SK-N-SH (cell line): ENCODE results near the gene ZNF81. TPM values are rescaled to one million over a fixed set of nuclear protein-coding genes. Genes with fewer than 3 reads are reported as not detected.

Source experiments
- CTCF ChIA-PET: fragments of 300-600, 350-600 bp; formaldehyde crosslinking; extraction: SDS; loops from one replicate; lab custom pipeline; 2021; lab: Yijun Ruan, JAX
- POLR2A ChIA-PET: fragments of 350-600 bp; sonication (Branson Sonifier 250); formaldehyde crosslinking; extraction: SDS; loops from one replicate; lab custom pipeline; 2020; ENCODE audit warnings: antibody characterized with exemption, inconsistent platforms; lab: Yijun Ruan, JAX
- DNase-seq: peaks from one replicate; pipeline ENCODE4 v3.0.0; 2012
- H2AFZ ChIP-seq: fragments of 200-600 bp; sonication (generic); 2 replicates; pipeline ENCODE4 v1.8.1; 2016; ENCODE audit warnings: antibody characterized with exemption, mild to moderate bottlenecking, low read depth
- H3F3A ChIP-seq: fragments of 200-600 bp; sonication (generic); replicated peaks from 2 replicates; pipeline ENCODE3; 2016; ENCODE audit warnings: antibody characterized with exemption, mild to moderate bottlenecking; ENCODE audit not compliant: insufficient read depth
- H3K27ac ChIP-seq, 2 experiments: fragments of 200-500 bp in 1 of 2; fragments of 200-600 bp in 1 of 2; sonication (Bioruptor generic) in 1 of 2; sonication (generic), shearing (Covaris generic) in 1 of 2; 2 replicates each; pipeline versions ENCODE4 v1.5.1 to v1.6.1; 2014 to 2016; ENCODE audit warnings: low read depth in 2 of 2, inconsistent platforms in 1 of 2, low read length in 1 of 2, mild to moderate bottlenecking in 1 of 2, mixed read lengths in 1 of 2
- H3K27me3 ChIP-seq: fragments of 200-600 bp; sonication (generic), shearing (Covaris generic); 2 replicates; pipeline ENCODE4 v1.6.1; 2016; ENCODE audit warnings: mixed run types; ENCODE audit not compliant: insufficient read depth
- H3K36me3 ChIP-seq, 2 experiments: fragments of 200-500 bp in 1 of 2; fragments of 200-600 bp in 1 of 2; sonication (Bioruptor generic) in 1 of 2; sonication (generic) in 1 of 2; replicated peaks in 1 of 2; 2 replicates each; pipeline versions ENCODE3 to v1.5.1; 2014 to 2016; ENCODE audit warnings: low read length in 1 of 2, mild to moderate bottlenecking in 1 of 2; ENCODE audit not compliant: insufficient read depth in 2 of 2, control insufficient read depth in 1 of 2
- H3K4me1 ChIP-seq, 2 experiments: fragments of 200-500 bp in 1 of 2; fragments of 200-600 bp in 1 of 2; sonication (Bioruptor generic) in 1 of 2; sonication (generic), shearing (Covaris generic) in 1 of 2; 2 replicates each; pipeline versions ENCODE4 v1.5.1 to v1.6.1; 2014 to 2016; ENCODE audit warnings: low read depth in 1 of 2, low read length in 1 of 2, mixed run types in 1 of 2; ENCODE audit not compliant: insufficient read depth in 2 of 2, control insufficient read depth in 1 of 2
- H3K4me2 ChIP-seq: fragments of 200-600 bp; sonication (generic), shearing (Covaris generic); 2 replicates; pipeline ENCODE4 v1.6.1; 2017; ENCODE audit warnings: mixed run types
- H3K4me3 ChIP-seq, 2 experiments: fragments of 200-500 bp in 1 of 2; fragments of 200-600 bp in 1 of 2; sonication (Bioruptor generic) in 1 of 2; sonication (generic), shearing (Covaris generic) in 1 of 2; 2 replicates each; pipeline versions ENCODE4 v1.5.1 to v1.8.1; 2014 to 2016; ENCODE audit warnings: low read depth in 2 of 2, inconsistent platforms in 1 of 2, low read length in 1 of 2, mild to moderate bottlenecking in 1 of 2, mixed read lengths in 1 of 2, moderate library complexity in 1 of 2
- H3K79me2 ChIP-seq: fragments of 200-600 bp; sonication (generic); 2 replicates; pipeline ENCODE4 v1.8.1; 2017; ENCODE audit warnings: mild to moderate bottlenecking; ENCODE audit not compliant: insufficient read depth
- H3K9ac ChIP-seq: fragments of 200-600 bp; sonication (generic); 2 replicates; pipeline ENCODE4 v1.6.1; 2017; ENCODE audit warnings: mixed run types
- H3K9me2 ChIP-seq: fragments of 200-600 bp; sonication (generic); 2 replicates; pipeline ENCODE4 v1.6.1; 2017; ENCODE audit warnings: mixed run types
- H3K9me3 ChIP-seq: fragments of 200-600 bp; sonication (generic); 2 replicates; pipeline ENCODE4 v1.6.1; 2017; ENCODE audit warnings: mixed run types, mild to moderate bottlenecking, moderate library complexity
- H4K20me1 ChIP-seq: fragments of 200-600 bp; sonication (generic); 2 replicates; pipeline ENCODE4 v1.6.1; 2017; ENCODE audit warnings: mild to moderate bottlenecking, mixed run types; ENCODE audit not compliant: insufficient read depth
- CTCF ChIP-seq: fragments of 200-600 bp; sonication (generic); IDR thresholded peaks from 2 replicates; pipeline ENCODE4 v1.6.1; 2017; ENCODE audit warnings: antibody characterized with exemption, mild to moderate bottlenecking, moderate library complexity
- EZH2phosphoT487 ChIP-seq: fragments of 200-600 bp; sonication (generic); IDR thresholded peaks from 2 replicates; pipeline ENCODE4 v1.6.1; 2017; ENCODE audit warnings: low read depth, mixed run types, mild to moderate bottlenecking, antibody characterized with exemption, moderate library complexity, borderline replicate concordance
- FOXJ3 ChIP-seq: sonication (generic); formaldehyde crosslinking; IDR thresholded peaks from 2 replicates; pipeline ENCODE4 v1.5.1; 2020; ENCODE audit warnings: mild to moderate bottlenecking, missing genetic modification reagents
- FOXM1 ChIP-seq: IDR thresholded peaks from 2 replicates; pipeline ENCODE4 v1.4.0; 2012; ENCODE audit warnings: low read depth, mild to moderate bottlenecking
- GABPA ChIP-seq: IDR thresholded peaks from 2 replicates; pipeline ENCODE4 v1.4.0; 2012; ENCODE audit warnings: low read depth, mild to moderate bottlenecking
- JUND ChIP-seq: IDR thresholded peaks from 2 replicates; pipeline ENCODE4 v1.4.0; 2012
- MAX ChIP-seq: IDR thresholded peaks from 2 replicates; pipeline ENCODE4 v1.4.0; 2012; ENCODE audit warnings: low read depth
- MXI1 ChIP-seq: IDR thresholded peaks from 2 replicates; pipeline ENCODE4 v1.6.1; 2012; ENCODE audit warnings: mild to moderate bottlenecking, low read depth, low read length, improper control_type of control experiment
- NFIC ChIP-seq: IDR thresholded peaks from 2 replicates; pipeline ENCODE4 v1.4.0; 2012; ENCODE audit warnings: borderline replicate concordance
- PBX3 ChIP-seq: IDR thresholded peaks from 2 replicates; pipeline ENCODE4; 2012
- REST ChIP-seq: IDR thresholded peaks from 2 replicates; pipeline ENCODE4 v1.6.1; 2012; ENCODE audit warnings: mild to moderate bottlenecking, low read depth, low read length, moderate library complexity
- RFX5 ChIP-seq: IDR thresholded peaks from 2 replicates; pipeline ENCODE4 v1.6.1; 2012; ENCODE audit warnings: mild to moderate bottlenecking, improper control_type of control experiment, low read length
- RXRA ChIP-seq: IDR thresholded peaks from 2 replicates; pipeline ENCODE4 v1.4.0; 2012; ENCODE audit warnings: low read depth, mild to moderate bottlenecking, borderline replicate concordance
- SMC3 ChIP-seq: IDR thresholded peaks from 2 replicates; pipeline ENCODE4 v1.6.1; 2012; ENCODE audit warnings: low read depth, low read length, improper control_type of control experiment
- TAF1 ChIP-seq: IDR thresholded peaks from 2 replicates; pipeline ENCODE4 v1.6.1; 2012; ENCODE audit warnings: low read depth, mild to moderate bottlenecking, low read length, moderate library complexity, borderline replicate concordance
- TCF12 ChIP-seq: IDR thresholded peaks from 2 replicates; pipeline ENCODE4 v1.4.0; 2012
- USF1 ChIP-seq: IDR thresholded peaks from 2 replicates; pipeline ENCODE4 v1.4.0; 2012; ENCODE audit warnings: low read depth, borderline replicate concordance
- WGBS: methylation state at CpG from one replicate; pipeline ENCODE4 v1.1.6; 2017; ENCODE audit warnings: low lambda C conversion rate; 5-methylcytosine and 5-hydroxymethylcytosine counted together
- polyA plus RNA-seq, 3 experiments: library from polyadenylated mRNA; depleted of rRNA; stranded (reverse); fragments of >200 nt; gene quantifications; 2 replicates each; pipeline ENCODE4 v1.2.3, GENCODE V29; 2012
- TF ChIP-seq, protein P1 (sequence below): fragments of 150-350 bp; IDR thresholded peaks from 2 replicates; pipeline ENCODE4 v1.6.1; 2016; ENCODE audit warnings: mild to moderate bottlenecking, low read depth, low read length
- TF ChIP-seq, protein P2 (sequence below): fragments of 150-350 bp; IDR thresholded peaks from 2 replicates; pipeline ENCODE4 v1.6.1; 2017; ENCODE audit warnings: antibody characterized with exemption, low read length, low read depth, borderline replicate concordance
- TF ChIP-seq, protein P3 (sequence below): IDR thresholded peaks from 2 replicates; pipeline ENCODE4 v1.4.0; 2012; ENCODE audit warnings: low read depth, borderline replicate concordance

Gene ZNF81
- polyA plus RNA-seq, 1 of the 3 experiments (the other 2 are of a cell fraction) = 3.5 TPM

GRCh38 chrX:47797084-47797483 lies 39.6 kb upstream of the ZNF81 start:
- WGBS = 22% methylated on average over 2 of the region's 2 CpGs
- Histone ChIP-seq H3K36me3 (no peaks in the 10 kb centered on the region), H3K9me2 (no peaks in the 10 kb centered on the region), H4K20me1 (no peaks in the 10 kb centered on the region), H3K9ac (no peak overlapping the region), H3K9me3 (no peaks in the 10 kb centered on the region), H3K27ac (0 out of 4 replicates have a peak overlapping the region, but pooled peaks of 1 of the 2 experiments have one; percentile 12), H3F3A (peaks cover 3% of the 10 kb centered on the region), H2AFZ (peak overlapping the region; percentile 35; the same call in 1 of the 2 replicates), H3K27me3 (peaks cover 5% of the 10 kb centered on the region; the same call in 1 of the 2 replicates), H3K4me3 (no peak overlapping the region), H3K4me1 (peaks cover 0 to 4% of the 10 kb centered on the region in 2 experiments; a peak in 1 of 4 replicates), H3K4me2 (0 out of 2 replicates have a peak overlapping the region, but pooled peaks have one; percentile 20), H3K79me2 (no peaks in the 10 kb centered on the region)
- TF ChIP-seq, protein P1, sequence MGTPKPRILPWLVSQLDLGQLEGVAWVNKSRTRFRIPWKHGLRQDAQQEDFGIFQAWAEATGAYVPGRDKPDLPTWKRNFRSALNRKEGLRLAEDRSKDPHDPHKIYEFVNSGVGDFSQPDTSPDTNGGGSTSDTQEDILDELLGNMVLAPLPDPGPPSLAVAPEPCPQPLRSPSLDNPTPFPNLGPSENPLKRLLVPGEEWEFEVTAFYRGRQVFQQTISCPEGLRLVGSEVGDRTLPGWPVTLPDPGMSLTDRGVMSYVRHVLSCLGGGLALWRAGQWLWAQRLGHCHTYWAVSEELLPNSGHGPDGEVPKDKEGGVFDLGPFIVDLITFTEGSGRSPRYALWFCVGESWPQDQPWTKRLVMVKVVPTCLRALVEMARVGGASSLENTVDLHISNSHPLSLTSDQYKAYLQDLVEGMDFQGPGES = no peak
- TF ChIP-seq, protein P2, sequence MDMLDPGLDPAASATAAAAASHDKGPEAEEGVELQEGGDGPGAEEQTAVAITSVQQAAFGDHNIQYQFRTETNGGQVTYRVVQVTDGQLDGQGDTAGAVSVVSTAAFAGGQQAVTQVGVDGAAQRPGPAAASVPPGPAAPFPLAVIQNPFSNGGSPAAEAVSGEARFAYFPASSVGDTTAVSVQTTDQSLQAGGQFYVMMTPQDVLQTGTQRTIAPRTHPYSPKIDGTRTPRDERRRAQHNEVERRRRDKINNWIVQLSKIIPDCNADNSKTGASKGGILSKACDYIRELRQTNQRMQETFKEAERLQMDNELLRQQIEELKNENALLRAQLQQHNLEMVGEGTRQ = no peak
- TF ChIP-seq CTCF = no peak
- TF ChIP-seq USF1 = no peak
- TF ChIP-seq FOXJ3 (CRISPR knock-in tag) = no peak
- no peak for TF ChIP-seq GABPA
- no peak for TF ChIP-seq FOXM1
- no peak for TF ChIP-seq MXI1
- no peak for TF ChIP-seq NFIC
- no peak for TF ChIP-seq SMC3
- no peak for TF ChIP-seq JUND
- TF ChIP-seq PBX3 = no peak
- no peak for TF ChIP-seq TCF12
- TF ChIP-seq RFX5 = no peak
- TF ChIP-seq REST = no peak
- TF ChIP-seq, protein P3, sequence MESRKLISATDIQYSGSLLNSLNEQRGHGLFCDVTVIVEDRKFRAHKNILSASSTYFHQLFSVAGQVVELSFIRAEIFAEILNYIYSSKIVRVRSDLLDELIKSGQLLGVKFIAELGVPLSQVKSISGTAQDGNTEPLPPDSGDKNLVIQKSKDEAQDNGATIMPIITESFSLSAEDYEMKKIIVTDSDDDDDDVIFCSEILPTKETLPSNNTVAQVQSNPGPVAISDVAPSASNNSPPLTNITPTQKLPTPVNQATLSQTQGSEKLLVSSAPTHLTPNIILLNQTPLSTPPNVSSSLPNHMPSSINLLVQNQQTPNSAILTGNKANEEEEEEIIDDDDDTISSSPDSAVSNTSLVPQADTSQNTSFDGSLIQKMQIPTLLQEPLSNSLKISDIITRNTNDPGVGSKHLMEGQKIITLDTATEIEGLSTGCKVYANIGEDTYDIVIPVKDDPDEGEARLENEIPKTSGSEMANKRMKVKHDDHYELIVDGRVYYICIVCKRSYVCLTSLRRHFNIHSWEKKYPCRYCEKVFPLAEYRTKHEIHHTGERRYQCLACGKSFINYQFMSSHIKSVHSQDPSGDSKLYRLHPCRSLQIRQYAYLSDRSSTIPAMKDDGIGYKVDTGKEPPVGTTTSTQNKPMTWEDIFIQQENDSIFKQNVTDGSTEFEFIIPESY = no peak
- no peak for TF ChIP-seq RXRA
- TF ChIP-seq MAX = no peak
- no peak for TF ChIP-seq EZH2phosphoT487
- TF ChIP-seq TAF1 = no peak
- POLR2A ChIA-PET = no interaction called here
- CTCF ChIA-PET = no interaction called here
- no peak for DNase-seq
